Right lobe of liver (tissue), 6 donors: ENCODE results near the gene DTX3L. TPM values are rescaled to one million over a fixed set of nuclear protein-coding genes. Genes with fewer than 3 reads are reported as not detected.

Experiments
- ATAC-seq, 4 donors: fragments of 200-7000 bp; cut with Tn5 transposase; one replicate each; pipeline ENCODE4 v1.9.1; 2020; ENCODE audit warnings: mild to moderate bottlenecking in 4 of 4, moderate library complexity in 4 of 4
- DNase-seq, 3 donors: peaks; one replicate each; pipeline ENCODE4 v3.0.0-alpha.2; 2020
- H3K27ac ChIP-seq, 3 donors: fragments of 200-600 bp; one replicate each; pipeline ENCODE4 v1.8.0; 2022
- H3K27me3 ChIP-seq, 2 donors: fragments of 200-600 bp; one replicate each; pipeline ENCODE4 v1.8.0; 2022
- H3K36me3 ChIP-seq, 4 donors: fragments of 200-600 bp; sonication (generic) in 1 of 4; one replicate each; pipeline versions ENCODE4 v1.5.1 to v1.8.0; 2017 to 2022; ENCODE audit warnings: control low read depth in 1 of 4
- H3K4me1 ChIP-seq, 4 donors: fragments of 200-600 bp; sonication (generic) in 1 of 4; one replicate each; pipeline versions ENCODE4 v1.5.1 to v1.8.0; 2017 to 2022; ENCODE audit warnings: control low read depth in 1 of 4
- H3K4me3 ChIP-seq, 3 donors: fragments of 200-600 bp; one replicate each; pipeline ENCODE4 v1.8.0; 2022
- H3K9me3 ChIP-seq, 4 donors: fragments of 200-600 bp; sonication (generic) in 1 of 4; one replicate each; pipeline versions ENCODE4 v1.5.1 to v1.8.0; 2017 to 2022; ENCODE audit warnings: control low read depth in 1 of 4
- CTCF ChIP-seq, 4 donors: fragments of 200-600 bp in 3 of 4; fragments of 450-650 bp in 1 of 4; IDR thresholded peaks; one replicate each; pipeline versions ENCODE4 v1.5.1 to v1.8.0; 2016 to 2022; ENCODE audit warnings: antibody characterized with exemption in 4 of 4, mild to moderate bottlenecking in 2 of 4
- POLR2A ChIP-seq: fragments of 450-650 bp; IDR thresholded peaks from one replicate; pipeline ENCODE4 v1.6.1; 2017; ENCODE audit warnings: antibody characterized with exemption, mild to moderate bottlenecking
- WGBS: methylation state at CpG from one replicate; pipeline ENCODE4 v1.1.6; 2018; ENCODE audit warnings: low coverage, low lambda C conversion rate; ENCODE audit not compliant: insufficient coverage; ENCODE audit errors: missing lambda C conversion rate; 5-methylcytosine and 5-hydroxymethylcytosine counted together
- intact Hi-C, 2 donors: fragments of 100-400 bp; cut with DNase I; formaldehyde crosslinking; loops; one replicate each; pipeline versions ENCODE4 v1.11.2 to v1.14.1; 2022
- total RNA-seq, 6 experiments: library from RNA; depleted of rRNA in 2 of 6; stranded (reverse); fragments of >200 nt in 2 of 6; fragmentation: NEBNext Ultra II Directional in 3 of 6; extraction: Animal tissue kit (Norgen Biotek cat#: 25700) in 3 of 6; gene quantifications; one replicate each; pipeline versions ENCODE4 v1.1.0 to v1.2.4, GENCODE V29; 2016 to 2023
- donor health status: DM: no; HTN: yes; CAD: no.
- donor health status: DM: no; HTN: no; CAD: no.
- donor health status: DM: no; HTN: no; CAD: no.
- donor health status: DM: no; HTN: yes; CAD: no.
- donor health status: DM: no; HTN: yes; CAD: no.

DTX3L gene
- total RNA-seq, 6 experiments from 2014 or later, result 31.3 to 63.7 (median 38.4) TPM

DNA sequence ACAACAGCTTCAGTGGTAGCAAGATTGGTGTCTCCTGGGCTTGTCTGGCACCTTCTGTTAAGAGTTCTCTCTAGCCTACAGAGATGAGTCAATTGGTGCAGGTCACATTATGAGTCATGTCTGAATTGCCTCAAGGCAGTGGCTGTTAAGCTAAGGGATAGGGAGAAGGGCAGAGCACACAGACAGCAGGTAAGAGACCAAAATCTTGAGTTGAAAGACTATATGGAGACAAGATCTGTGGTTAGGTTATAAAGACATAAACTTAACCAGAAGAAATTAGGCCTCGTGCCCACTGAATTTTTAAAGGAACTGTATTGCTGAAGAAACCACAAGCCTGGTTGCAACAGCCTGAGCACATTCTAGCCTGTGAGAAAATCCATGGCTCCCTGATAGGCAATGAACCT lies 30.2 kb upstream of the DTX3L start:
- H3K9me3 ChIP-seq, result no peaks in the 10 kb centered on the region
- H3K36me3 ChIP-seq, result peaks cover 5 to 73% (median 35%) of the 10 kb centered on the region in 4 donors
- TF ChIP-seq POLR2A (no peak), CTCF (IDR thresholded peaks at IDR 0.05) (no peak)
- H3K4me1 ChIP-seq, result no peaks in the 10 kb centered on the region
- intact Hi-C loops, result loop anchor here in 1 of 2 donors (10.0 kb wide), 1 partner anchor 109 kb away; no protein-coding TSS in a partner anchor
- 72% methylated on average over 1 of the region's 1 CpG for WGBS
- H3K4me3 ChIP-seq, result no peak overlapping the region
- peak in 1 of 4 donors; percentile 72 for ATAC-seq
- H3K27me3 ChIP-seq, result no peaks in the 10 kb centered on the region
- no peak overlapping the region for H3K27ac ChIP-seq
- no peak for DNase-seq

DNA sequence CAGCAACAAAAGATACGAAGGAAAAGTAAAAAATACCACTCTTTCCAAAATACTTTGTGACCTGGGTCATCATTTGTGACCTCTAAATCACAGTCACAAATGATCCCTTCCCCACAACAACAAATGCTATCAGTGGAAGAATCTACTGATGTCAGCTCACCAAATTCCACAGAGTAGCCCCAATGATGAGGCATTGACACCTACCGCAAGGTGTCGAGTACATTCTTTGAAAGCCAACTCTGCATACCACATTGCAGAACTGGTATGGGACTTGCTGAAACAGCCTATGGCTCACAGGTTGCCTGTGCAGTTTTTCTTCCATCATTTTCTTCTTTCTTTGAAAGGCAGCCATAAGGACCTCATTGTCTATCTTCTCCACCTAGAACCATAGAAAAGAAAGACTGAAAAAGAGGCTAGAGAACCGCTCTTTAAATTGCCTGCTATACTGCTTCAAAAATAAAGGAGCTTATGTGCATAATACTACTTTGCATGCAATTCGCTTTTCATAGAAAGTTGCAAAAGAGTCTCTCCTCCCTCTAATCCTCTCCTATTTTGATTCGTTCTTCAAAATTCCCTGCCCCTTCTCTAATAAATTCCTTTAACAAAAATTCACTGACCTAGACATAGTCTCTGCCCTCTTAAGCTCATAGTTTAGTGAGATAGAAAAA lies 28.0 kb upstream of the DTX3L start:
- no peak for TF ChIP-seq CTCF (IDR thresholded peaks at IDR 0.05)
- TF ChIP-seq POLR2A, result no peak
- ATAC-seq, result no peak
- no peaks in the 10 kb centered on the region for H3K4me1 ChIP-seq
- H3K27me3 ChIP-seq, result no peaks in the 10 kb centered on the region
- DNase-seq, result no peak
- 92% methylated on average over 5 of the region's 6 CpGs for WGBS
- no peak overlapping the region for H3K4me3 ChIP-seq
- H3K27ac ChIP-seq, result no peak overlapping the region
- no peaks in the 10 kb centered on the region for H3K9me3 ChIP-seq
- H3K36me3 ChIP-seq, result peaks cover 5 to 78% (median 36%) of the 10 kb centered on the region in 4 donors
- intact Hi-C loops, result loop anchor here in 1 of 2 donors (10.0 kb wide), 1 partner anchor 111 kb away; no protein-coding TSS in a partner anchor

GRCh38 chr3:122536632-122537001 lies 27.5 kb upstream of the DTX3L start:
- Histone ChIP-seq H3K36me3 (peaks cover 5 to 77% (median 34%) of the 10 kb centered on the region in 4 donors), H3K4me1 (no peaks in the 10 kb centered on the region), H3K27me3 (no peaks in the 10 kb centered on the region), H3K27ac (no peak overlapping the region), H3K4me3 (no peak overlapping the region), H3K9me3 (no peaks in the 10 kb centered on the region)
- DNase-seq (no peak), ATAC-seq (no peak)
- 75% methylated on average over 3 of the region's 3 CpGs for WGBS
- TF ChIP-seq CTCF (IDR thresholded peaks at IDR 0.05) (no peak), POLR2A (no peak)
- intact Hi-C loops, result loop anchor here in 1 of 2 donors (10.0 kb wide), 1 partner anchor 112 kb away; no protein-coding TSS in a partner anchor

DNA sequence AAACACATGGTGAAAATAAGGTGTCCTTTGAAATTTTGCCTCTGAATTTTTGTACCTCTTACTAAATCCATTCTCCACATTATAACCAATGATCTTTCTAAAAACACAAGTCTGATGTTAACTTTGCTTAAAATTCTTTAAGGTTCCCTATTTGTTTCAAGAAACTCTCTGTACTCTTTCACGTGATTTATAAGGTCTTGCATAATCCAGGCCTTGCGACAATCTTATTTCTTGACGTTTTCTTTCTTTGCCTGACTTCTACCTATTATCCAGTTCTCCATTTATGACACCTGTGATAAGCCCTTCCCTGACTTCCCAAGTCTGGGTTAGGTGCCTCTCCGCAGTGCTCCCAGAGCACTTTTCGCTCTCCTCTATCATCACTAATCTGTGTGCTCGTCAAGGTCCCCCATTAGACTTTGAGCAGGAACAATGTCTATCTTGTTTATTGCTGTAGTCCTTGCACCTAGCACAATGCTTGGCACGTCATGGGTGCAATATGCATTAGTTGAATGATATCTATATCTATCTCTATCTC lies 25.1 kb upstream of the DTX3L start:
- Histone ChIP-seq H3K4me3 (no peak overlapping the region), H3K36me3 (peaks cover 5 to 64% (median 28%) of the 10 kb centered on the region in 4 donors), H3K27me3 (no peaks in the 10 kb centered on the region), H3K9me3 (no peaks in the 10 kb centered on the region), H3K4me1 (no peaks in the 10 kb centered on the region), H3K27ac (no peak overlapping the region)
- WGBS, result 75% methylated on average over 7 of the region's 7 CpGs
- intact Hi-C loops, result loop anchor here in 1 of 2 donors (10.0 kb wide), 1 partner anchor 114 kb away; no protein-coding TSS in a partner anchor
- DNase-seq (no peak), ATAC-seq (no peak)
- TF ChIP-seq POLR2A (no peak), CTCF (IDR thresholded peaks at IDR 0.05) (no peak)
